SIG-M5 treated with dmso at 0.1 percent for 504 hours (cell line): Measurements from ENCODE around the gene HS2ST1.
"Not testable (repeated sequence)": the region's sequence is repeated elsewhere in the genome, so short reads cannot be mapped to it uniquely, and the experiment has no call there.

Experiments
- DNase-seq: peaks from one replicate; lab custom pipeline; 2025; ENCODE audit not compliant: unreplicated experiment; lab: John Stamatoyannopoulos, UW

The HS2ST1 gene

DNA sequence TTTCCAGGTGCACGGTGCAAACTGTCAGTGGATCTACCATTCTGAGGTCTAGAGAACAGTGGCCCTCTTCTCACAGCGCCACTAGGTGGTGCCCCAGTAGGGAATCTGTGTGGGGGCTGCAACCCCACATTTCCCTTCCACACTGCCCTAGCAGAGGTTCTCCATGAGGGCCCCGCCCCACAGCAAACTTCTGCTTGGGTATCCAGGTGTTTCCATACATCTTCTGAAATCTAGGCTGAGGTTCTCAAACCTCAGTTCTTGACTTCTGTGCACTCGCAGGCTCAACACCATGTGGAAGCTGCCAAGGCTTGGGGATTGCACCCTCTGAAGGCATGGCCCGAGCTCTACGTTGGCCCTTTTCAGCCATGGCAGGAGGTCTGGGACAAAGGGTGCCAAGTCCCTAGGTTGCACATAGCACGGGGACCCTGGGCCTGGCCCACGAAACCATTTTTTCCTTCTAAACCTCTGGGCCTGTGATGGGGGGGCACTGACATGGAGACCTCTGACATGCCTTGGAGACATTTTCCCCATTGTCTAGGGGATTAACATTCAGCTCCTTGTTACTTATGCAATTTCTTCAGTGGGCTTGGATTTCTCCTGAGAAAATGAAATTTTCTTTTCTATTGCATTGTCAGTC is 10.0 kb downstream of the HS2ST1 start:
- DNase-seq = no peak

DNA sequence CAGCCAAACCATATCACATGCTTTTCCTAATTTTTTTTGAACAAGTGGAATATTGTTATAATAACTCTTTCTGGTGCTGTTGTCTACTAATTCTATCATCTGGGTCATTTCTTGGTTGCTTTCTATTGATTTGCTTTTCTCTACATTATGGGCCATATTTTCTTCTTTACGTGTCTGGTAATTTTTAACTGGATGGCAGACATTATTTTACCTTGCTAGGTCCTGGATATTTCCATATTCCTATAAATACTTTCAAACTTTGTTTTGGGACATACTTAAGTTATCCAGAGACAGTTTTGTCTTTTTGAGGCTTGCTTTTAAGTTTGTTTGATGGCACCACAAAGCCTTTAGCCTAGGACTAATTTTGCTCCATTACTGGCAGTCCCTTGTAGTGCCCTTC is 11.3 kb downstream of the HS2ST1 start:
- no peak for DNase-seq

DNA sequence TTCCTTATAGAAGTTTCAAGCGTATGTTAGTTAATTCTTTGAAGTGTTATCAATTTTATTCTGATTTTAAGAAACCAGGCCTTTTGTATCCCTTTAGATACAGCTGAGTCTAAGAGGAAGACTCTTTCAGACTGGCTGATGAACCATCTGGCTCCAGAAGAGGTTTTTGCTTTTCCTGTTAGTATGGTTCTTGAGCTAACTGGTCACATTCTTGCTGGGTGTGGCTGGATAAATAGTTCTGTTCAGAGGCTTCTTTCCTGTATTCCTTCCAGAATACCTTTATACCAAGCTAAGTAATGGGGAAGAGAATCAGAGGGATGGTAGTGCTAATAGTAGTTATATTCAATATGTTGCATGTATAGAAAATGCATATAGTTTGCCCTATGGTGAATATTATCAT is 12.4 kb downstream of the HS2ST1 start:
- no peak for DNase-seq

DNA sequence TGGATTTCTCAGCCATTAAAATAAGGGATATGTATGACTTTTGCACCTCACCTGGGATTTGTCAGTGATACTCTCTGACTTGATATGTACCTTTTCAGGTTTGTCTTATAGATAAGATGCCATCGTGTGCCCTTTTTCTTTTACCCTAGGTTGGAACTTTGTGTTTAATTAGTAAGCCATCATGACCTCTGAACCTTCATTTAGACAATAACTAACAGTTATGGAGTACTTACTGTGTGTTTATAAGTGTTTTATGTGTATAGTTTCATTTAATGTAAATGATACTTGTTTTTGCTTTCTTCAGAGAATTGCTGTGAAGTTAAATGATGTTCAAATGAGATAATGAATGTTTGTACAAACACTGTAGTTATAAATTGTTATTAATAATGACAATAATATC is 14.4 kb downstream of the HS2ST1 start:
- no peak for DNase-seq

DNA sequence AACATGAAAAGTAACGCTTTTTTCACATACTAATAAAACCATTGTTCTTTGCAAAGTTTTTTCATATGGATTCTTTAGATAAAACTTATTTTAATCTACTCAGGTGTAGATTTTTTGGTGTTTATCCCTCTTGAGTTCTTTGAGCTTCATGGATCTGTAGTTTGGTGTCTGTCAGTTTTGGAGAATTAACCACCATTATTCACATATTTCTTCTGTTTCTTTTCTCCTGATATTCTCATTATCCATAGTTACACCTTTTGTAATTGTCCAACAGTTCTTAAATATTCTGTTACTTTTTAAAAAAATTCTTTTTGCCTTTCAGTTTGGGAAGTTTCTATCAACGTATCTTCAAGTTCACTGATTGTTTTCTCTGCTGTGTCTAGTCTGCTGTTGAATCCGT is 18.6 kb downstream of the HS2ST1 start:
- no peak for DNase-seq

DNA sequence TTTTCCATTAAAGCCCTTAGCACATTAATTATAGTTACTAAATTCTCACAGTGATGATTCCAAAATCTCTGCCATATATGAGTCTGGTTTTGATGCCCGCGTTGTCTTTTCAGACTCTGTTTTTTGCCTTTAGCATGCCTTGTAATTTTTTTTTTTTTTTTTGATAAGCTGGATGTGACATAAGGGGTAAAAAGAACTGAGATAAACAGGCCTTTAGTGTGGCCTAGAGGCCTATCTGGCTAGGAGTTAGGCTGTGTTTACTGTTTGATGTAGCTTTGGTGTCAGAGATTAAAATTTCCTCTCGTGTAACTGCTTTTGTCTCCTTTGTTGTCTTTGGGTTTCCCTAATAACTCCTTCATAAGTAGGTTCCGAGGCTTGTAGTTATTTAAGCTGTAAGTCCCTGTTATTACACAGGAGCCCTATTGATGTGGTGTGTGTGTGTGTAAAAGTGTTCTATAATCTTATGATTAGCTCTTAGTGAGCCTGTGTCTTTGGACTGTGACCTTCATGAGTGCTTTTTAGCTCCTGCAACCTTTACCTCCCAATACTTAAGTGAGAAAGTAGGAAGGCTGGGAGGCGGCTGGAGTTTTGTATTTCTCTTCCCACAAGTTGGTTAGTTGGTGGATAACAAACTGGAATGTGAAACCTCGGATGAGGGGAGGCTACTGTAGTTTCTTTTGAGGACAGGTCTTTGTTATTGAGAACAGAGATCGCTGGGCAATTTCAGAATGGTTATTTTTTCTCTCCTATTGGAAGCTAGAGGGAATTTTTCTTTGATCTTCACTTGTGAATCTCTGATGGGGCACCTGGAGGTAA is 19.3 kb downstream of the HS2ST1 start:
- no peak for DNase-seq

DNA sequence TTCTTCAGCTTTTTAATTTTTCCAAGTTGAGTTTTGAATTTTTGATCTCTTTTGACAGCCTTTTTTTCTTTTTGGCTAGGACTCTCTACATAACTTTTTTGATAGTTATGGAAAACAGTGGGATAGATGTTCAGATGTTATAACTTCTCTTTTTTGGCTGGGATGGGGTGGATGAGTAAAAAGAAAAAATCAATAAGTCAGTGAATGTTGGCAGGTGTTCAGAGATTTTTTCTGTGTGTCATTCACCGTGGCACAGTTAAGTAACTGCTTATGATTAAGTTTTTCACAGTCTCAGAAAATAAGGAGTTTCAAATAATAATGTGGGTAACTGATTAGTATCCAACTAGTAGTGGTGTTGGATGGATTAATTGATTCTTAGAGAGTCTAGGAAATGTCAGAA is 24.0 kb downstream of the HS2ST1 start:
- DNase-seq = no peak

DNA sequence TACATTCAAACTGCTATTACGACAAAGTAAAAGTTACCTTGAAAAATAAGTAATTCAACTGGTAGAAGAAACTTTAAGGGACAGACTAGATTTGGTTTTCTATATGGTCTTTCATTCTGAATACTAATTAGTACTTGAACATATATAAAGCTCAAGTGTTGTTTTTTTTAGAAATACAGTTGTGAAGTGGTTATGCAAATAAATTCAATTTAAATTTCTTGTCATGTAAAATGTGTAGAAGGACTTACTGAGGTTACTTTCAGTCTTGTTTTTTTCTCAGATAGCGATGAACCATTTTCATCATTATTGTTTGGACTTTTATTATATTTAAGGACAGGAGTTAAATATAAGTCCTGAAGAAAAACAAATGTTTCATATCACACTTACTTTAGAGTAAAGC is 24.4 kb downstream of the HS2ST1 start:
- no peak for DNase-seq

DNA sequence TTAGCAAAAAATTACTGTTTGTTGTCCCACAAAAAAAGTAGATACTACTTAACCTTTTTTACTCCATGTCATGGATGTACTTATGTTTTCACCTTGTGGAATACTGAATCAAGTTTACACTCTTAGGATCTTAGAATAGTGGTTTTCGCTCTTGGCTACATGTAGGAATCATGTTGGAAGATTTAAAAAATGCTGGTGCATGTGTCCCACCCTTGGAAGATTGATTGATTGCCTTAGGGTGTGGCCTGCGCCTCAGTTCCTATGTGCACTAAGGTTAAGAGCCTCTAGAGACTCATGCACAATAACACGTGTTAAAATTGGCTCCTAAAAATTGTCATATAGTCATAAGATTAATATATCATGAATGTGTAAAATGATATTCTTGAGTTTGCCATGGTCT is 25.0 kb downstream of the HS2ST1 start:
- DNase-seq = no peak

DNA sequence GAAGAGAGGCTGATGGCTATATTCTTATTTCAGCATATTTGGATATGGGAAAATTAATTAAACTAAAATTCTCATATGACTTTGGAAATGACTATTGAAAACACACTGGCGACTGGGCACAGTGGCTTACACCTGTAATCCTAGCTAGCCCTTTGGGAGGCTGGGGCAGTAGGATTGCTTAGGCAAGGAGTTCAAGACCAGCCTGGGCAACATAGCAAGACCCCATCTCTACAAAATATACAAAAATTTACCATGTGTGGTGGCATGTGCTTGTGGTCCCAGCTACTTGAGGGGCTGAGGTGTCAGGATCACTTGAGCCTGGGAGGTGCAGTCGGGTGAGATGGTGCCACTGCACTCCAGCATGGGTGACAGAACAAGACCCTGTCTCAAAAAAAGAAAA is 26.2 kb downstream of the HS2ST1 start:
- no peak for DNase-seq

DNA sequence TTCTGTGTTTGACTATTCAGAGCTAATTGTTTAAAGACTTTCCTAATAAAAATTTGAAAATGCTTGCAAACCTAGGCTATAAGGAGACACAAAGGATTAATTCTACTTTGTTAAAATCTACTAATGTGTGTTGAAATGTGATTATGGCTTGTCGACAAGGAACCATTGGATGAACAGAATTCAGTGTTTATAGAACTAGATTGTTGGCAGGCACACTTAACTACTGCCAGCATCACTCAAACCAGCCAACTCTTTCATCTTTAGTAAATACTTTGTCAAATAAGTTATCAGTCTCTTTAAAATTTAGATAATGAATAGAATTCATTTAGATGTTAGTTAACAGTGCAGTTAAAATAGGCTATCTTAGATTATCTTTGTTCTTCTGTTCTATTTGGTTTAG is 27.6 kb downstream of the HS2ST1 start:
- no peak for DNase-seq

DNA sequence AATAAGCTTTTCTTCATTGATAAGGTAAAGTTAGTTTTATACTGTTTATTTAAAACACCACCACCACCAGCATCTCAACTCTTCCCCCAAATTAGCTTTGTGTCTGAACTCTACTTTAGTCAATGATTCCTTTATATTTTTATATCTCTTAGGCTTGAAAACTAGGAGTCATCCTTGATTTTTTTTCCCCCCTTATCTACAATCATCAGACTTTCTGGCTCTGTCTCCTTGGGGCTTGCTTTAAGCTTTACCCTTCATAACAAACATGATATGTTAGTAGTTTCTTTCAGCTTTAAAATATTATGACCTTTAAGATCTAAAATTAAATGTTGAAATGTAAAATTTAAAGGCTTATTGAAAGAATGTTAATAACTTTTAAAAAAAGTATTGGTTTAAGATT is 28.3 kb downstream of the HS2ST1 start:
- DNase-seq = no peak

DNA sequence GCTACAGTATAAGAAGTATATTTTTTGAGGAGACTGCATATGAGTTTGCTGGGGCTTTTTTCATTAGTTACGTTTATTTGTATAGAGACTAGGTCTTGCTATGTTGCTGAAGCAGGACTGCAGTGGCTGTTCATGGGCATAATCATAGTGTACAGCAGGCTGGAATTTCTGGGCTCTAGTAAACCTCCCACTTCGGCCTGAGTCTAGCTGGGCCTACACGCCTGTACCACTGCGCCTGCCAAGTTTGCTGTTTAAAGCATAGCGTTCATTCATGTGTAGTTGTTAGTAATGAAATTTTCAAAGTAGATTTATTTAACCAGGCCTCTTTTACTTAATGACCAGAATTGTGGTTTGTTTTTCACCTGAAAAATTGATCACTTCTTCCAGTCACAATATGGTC is 33.8 kb downstream of the HS2ST1 start:
- no peak for DNase-seq

DNA sequence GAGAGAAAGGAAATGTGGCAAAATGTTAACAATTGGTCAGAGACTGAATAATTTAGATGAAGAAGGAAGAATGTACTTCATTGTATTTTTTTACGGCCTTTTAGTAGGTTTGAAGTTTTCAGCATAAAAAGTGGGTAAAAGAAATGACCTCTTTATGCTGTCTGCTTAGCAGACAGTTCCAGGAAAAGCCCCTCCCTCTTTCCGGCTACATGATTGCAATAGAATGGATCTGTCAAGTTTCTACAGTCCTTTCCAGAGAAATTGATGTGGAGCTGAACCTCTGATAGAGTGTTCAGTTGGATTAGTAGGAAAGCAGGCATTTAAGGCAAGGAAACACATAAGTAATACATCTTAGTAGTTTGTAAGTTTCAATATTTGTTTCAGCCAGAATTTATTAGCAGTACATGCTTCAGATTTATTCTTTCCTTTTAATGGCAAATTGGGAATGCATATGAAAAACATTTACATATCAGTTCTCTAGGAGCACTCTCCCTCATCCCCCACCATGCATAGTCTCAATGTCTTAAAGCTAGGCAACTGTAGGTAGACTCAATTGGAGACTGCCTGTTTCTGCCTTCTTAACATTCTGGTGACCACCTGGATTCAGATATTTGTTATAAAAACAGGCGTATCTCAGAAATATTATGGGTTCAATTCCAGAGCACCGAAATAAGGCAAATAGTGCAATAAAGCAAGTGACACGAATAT is 36.4 kb downstream of the HS2ST1 start:
- DNase-seq = no peak

DNA sequence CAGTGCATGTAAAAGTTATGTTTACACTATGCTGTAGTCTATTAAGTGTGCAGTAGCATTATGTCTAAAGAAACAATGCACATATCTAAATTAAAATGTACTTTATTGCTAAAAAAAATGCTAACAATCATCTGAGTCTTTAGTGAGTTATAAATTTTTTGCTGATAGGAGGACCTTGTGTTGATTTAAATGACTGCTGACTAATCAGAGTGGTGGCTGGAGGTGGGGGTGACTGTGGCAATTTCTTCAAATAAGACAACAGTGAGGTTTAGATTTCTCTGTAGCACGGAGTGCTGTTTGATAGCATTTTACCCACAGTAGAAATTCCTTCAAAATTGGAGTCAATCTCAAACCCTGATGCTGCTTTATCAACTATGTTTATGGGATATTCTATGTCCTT is 37.0 kb downstream of the HS2ST1 start:
- no peak for DNase-seq

DNA sequence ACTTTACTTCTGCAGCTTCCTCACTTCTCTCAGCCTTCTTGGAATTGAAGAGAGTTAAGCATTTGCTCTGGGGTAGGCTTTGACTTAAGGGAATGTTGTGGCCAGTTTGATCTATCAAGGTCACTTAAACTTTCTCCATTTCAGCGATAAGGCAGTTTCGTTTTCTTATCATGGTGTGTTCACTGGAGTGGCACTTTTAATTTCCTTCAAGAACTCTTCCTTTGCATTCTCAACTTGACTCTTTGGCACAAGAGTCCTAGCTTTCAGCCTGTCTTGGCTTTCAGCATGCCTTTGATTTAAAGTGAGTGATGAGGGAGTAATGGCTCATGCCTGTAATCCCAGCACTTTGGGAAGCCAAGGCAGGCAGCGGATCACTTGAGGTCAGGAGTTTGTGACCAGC is 38.7 kb downstream of the HS2ST1 start:
- no peak for DNase-seq

DNA sequence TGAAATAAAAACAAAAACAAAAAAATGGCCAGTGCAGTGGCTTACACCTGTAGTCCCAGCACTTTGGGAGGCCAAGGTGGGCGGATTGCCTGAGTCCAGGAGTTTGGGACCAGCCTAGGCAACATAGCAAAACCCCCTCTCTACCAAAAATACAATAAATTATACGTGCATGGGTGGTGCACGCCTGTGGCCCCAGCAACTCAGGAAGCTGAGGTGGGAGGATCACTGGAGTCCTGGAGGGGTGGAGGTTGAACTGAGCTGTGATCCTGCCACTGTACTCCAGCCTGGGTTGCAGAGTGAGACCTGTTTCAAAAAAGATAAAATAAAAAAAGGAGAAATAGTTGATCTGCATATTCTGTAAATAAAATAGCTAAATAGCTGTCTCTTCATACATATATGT is 41.2 kb downstream of the HS2ST1 start:
- no peak for DNase-seq

DNA sequence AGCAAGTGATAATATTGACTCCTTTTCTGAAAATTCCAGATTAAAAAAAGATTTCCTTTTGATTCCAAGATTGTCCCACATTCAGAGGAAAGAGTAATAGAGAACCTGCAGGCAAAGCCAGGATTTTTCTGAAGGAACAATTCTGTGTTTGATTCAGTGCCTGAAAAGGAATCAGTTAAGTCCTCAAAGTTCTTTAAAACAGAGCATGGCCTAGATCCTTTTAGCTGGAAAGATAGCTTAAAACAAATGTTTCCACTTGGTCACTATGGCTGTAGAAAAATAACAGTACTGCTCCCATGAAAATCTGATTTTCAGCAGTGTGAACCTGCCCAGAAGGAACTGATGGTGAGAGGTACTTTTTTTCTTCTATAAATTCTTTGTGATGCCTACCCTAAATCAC is 41.8 kb downstream of the HS2ST1 start:
- DNase-seq = no peak

DNA sequence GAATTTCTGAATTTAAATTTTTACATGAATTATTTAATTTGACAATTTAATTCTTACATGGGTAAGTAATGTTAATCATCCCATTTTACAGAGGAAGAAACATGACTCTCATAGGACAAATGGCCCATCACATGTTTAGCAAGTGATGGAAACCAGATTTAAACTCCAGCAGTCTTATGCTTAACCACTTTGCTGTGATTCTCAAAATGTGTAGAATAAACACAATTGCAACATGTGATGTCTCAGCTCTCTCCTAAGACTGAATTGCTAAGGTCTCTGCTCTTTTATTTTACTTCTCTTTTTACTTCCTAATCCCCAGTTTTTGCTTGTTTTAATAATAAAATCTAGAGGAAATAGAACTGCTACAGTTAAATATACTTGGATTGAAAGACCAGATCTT is 42.8 kb downstream of the HS2ST1 start:
- DNase-seq = no peak

DNA sequence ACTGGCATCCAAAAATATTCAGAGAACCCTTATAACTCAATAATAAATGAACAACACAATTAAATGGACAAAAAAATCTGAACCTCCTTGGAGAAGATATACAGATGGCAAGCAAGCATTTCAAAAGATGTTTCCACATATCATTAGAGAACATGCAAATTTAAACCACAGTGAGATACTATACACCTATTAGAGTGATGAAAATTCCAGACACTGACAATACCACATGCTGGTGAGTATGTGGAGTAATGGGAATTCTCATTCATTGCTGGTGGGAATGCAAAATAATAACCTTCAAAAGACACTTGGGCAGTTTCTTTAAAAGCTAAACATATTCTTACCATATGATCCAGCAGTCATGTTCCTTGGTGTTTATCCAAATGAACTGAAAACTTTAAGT is 46.1 kb downstream of the HS2ST1 start:
- no peak for DNase-seq

DNA sequence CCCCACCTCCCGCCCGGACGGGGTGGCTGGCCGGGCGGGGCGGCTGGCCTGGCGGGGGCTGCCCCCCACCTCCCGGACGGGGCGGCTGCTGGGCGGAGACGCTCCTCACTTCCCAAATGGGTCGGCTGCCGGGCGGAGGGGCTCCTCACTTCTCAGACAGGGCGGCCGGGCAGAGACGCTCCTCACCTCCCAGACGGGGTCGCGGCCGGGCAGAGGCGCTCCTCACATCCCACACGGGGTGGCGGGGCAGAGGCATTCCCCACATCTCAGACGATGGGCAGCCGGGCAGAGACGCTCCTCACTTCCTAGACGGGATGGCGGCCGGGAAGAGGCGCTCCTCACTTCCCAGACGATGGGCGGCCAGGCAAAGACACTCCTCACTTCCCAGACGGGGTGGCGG is 49.4 kb downstream of the HS2ST1 start:
- DNase-seq = not testable (repeated sequence)
